Activated CD4-positive, alpha-beta memory T cell treated with anti-CD3 and anti-CD28 coated beads, Interleukin-2, amount 10 ng/mL, durations not matched to agents 7 days and 5 days (primary cell): ENCODE results near the gene PLEKHA5. TPM values are rescaled to one million over a fixed set of nuclear protein-coding genes. Genes with fewer than 3 reads are reported as not detected.

Source experiments
- CTCF ChIA-PET: fragments of 350-600 bp; sonication (Branson Sonifier 250); formaldehyde crosslinking; loops from one replicate; lab custom pipeline; 2021; ENCODE audit warnings: antibody characterized with exemption, inconsistent platforms; lab: Charles Lee
- POLR2A ChIA-PET: fragments of 350-600 bp; sonication (Branson Sonifier 250); formaldehyde crosslinking; loops from one replicate; lab custom pipeline; 2021; ENCODE audit warnings: antibody characterized with exemption; lab: Charles Lee
- DNase-seq: peaks from one replicate; pipeline ENCODE4 v3.0.0-alpha.2; 2020
- H3K27ac Mint-ChIP-seq: one replicate; pipeline ENCODE4 v1.8.0; 2021; ENCODE audit warnings: mild to moderate bottlenecking, mixed read lengths
- H3K27me3 Mint-ChIP-seq: one replicate; pipeline ENCODE4 v1.8.0; 2021; ENCODE audit warnings: mixed read lengths
- H3K36me3 Mint-ChIP-seq: one replicate; pipeline ENCODE4 v1.8.0; 2021; ENCODE audit warnings: low read depth, mixed read lengths
- H3K4me1 Mint-ChIP-seq: one replicate; pipeline ENCODE4 v1.8.0; 2021; ENCODE audit warnings: mixed read lengths
- H3K4me3 Mint-ChIP-seq: one replicate; pipeline ENCODE4 v1.8.0; 2021; ENCODE audit warnings: mild to moderate bottlenecking, mixed read lengths
- H3K9me3 Mint-ChIP-seq: one replicate; pipeline ENCODE4 v1.8.0; 2021; ENCODE audit warnings: mixed read lengths
- total RNA-seq, 2 experiments: library from RNA; stranded (reverse); gene quantifications; one replicate each; pipeline ENCODE4 v1.2.3, GENCODE V29; 2021

The PLEKHA5 gene
- total RNA-seq, 2 experiments from 2014 or later, result 13.5 to 15.2 TPM

- CTCF ChIA-PET, result no interaction called here
- no peak overlapping the region for H3K27ac Mint-ChIP-seq
- no peak for DNase-seq
- no peaks in the 10 kb centered on the region for H3K36me3 Mint-ChIP-seq
- no peaks in the 10 kb centered on the region for H3K9me3 Mint-ChIP-seq
- H3K4me1 Mint-ChIP-seq, result no peaks in the 10 kb centered on the region
- H3K4me3 Mint-ChIP-seq, result no peak overlapping the region
- POLR2A ChIA-PET, result no interaction called here
- H3K27me3 Mint-ChIP-seq, result no peaks in the 10 kb centered on the region
These were observed 21.8 kb upstream of the PLEKHA5 start for GRCh38 chr12:19107750-19108149.

GRCh38 chr12:19110221-19110940 is 19.2 kb upstream of the PLEKHA5 start:
- DNase-seq, result no peak
- no peaks in the 10 kb centered on the region for H3K36me3 Mint-ChIP-seq
- H3K4me3 Mint-ChIP-seq, result no peak overlapping the region
- H3K4me1 Mint-ChIP-seq, result no peaks in the 10 kb centered on the region
- POLR2A ChIA-PET, result no interaction called here
- H3K27me3 Mint-ChIP-seq, result peaks cover 2% of the 10 kb centered on the region
- H3K9me3 Mint-ChIP-seq, result no peaks in the 10 kb centered on the region
- no peak overlapping the region for H3K27ac Mint-ChIP-seq
- CTCF ChIA-PET, result no interaction called here

GRCh38 chr12:19113464-19113863 is 16.1 kb upstream of the PLEKHA5 start:
- no peaks in the 10 kb centered on the region for H3K4me1 Mint-ChIP-seq
- ChIA-PET POLR2A (no interaction called here), CTCF (no interaction called here)
- H3K9me3 Mint-ChIP-seq, result no peaks in the 10 kb centered on the region
- H3K27me3 Mint-ChIP-seq, result peaks cover 8% of the 10 kb centered on the region
- no peak for DNase-seq
- no peak overlapping the region for H3K27ac Mint-ChIP-seq
- no peak overlapping the region for H3K4me3 Mint-ChIP-seq
- H3K36me3 Mint-ChIP-seq, result no peaks in the 10 kb centered on the region

- no peaks in the 10 kb centered on the region for H3K9me3 Mint-ChIP-seq
- no peaks in the 10 kb centered on the region for H3K36me3 Mint-ChIP-seq
- no peak overlapping the region for H3K4me3 Mint-ChIP-seq
- ChIA-PET CTCF (no interaction called here), POLR2A (no interaction called here)
- no peak overlapping the region for H3K27ac Mint-ChIP-seq
- no peak for DNase-seq
- H3K27me3 Mint-ChIP-seq, result peaks cover 8% of the 10 kb centered on the region
- H3K4me1 Mint-ChIP-seq, result no peaks in the 10 kb centered on the region
These were observed 14.2 kb upstream of the PLEKHA5 start for GRCh38 chr12:19115285-19115684.

- Mint-ChIP-seq H3K27me3 (peaks cover 6% of the 10 kb centered on the region), H3K36me3 (no peaks in the 10 kb centered on the region), H3K4me3 (no peak overlapping the region), H3K27ac (no peak overlapping the region), H3K9me3 (no peaks in the 10 kb centered on the region), H3K4me1 (no peaks in the 10 kb centered on the region)
- ChIA-PET CTCF (no interaction called here), POLR2A (no interaction called here)
- no peak for DNase-seq
These were observed 10.1 kb upstream of the PLEKHA5 start for GRCh38 chr12:19119440-19119839.

- H3K4me3 Mint-ChIP-seq, result no peak overlapping the region
- DNase-seq, result no peak
- H3K36me3 Mint-ChIP-seq, result no peaks in the 10 kb centered on the region
- no peak overlapping the region for H3K27ac Mint-ChIP-seq
- peaks cover 6% of the 10 kb centered on the region for H3K27me3 Mint-ChIP-seq
- H3K4me1 Mint-ChIP-seq, result peaks cover 7% of the 10 kb centered on the region
- ChIA-PET POLR2A (no interaction called here), CTCF (no interaction called here)
- H3K9me3 Mint-ChIP-seq, result no peaks in the 10 kb centered on the region
These were observed 8.7 kb upstream of the PLEKHA5 start for GRCh38 chr12:19120795-19121194.

- ChIA-PET CTCF (no interaction called here), POLR2A (no interaction called here)
- Mint-ChIP-seq H3K4me3 (no peak overlapping the region), H3K36me3 (no peaks in the 10 kb centered on the region), H3K9me3 (no peaks in the 10 kb centered on the region), H3K4me1 (peaks cover 7% of the 10 kb centered on the region), H3K27ac (no peak overlapping the region), H3K27me3 (peaks cover 6% of the 10 kb centered on the region)
- DNase-seq, result no peak
These were observed 8.0 kb upstream of the PLEKHA5 start for GRCh38 chr12:19121449-19122018.

- CTCF ChIA-PET, result no interaction called here
- peaks cover 6% of the 10 kb centered on the region for H3K36me3 Mint-ChIP-seq
- POLR2A ChIA-PET, result no interaction called here
- no peaks in the 10 kb centered on the region for H3K27me3 Mint-ChIP-seq
- peaks cover 10% of the 10 kb centered on the region for H3K4me1 Mint-ChIP-seq
- peaks cover 11% of the 10 kb centered on the region for H3K9me3 Mint-ChIP-seq
- peak overlapping the region; percentile 58 for H3K27ac Mint-ChIP-seq
- no peak for DNase-seq
- H3K4me3 Mint-ChIP-seq, result peak overlapping the region; percentile 41
These were observed 4.2 kb upstream of the PLEKHA5 start for GRCh38 chr12:19125325-19125724.

GRCh38 chr12:19127270-19127669 is 2.3 kb upstream of the PLEKHA5 start:
- ChIA-PET POLR2A (no interaction called here), CTCF (no interaction called here)
- H3K4me3 Mint-ChIP-seq, result no peak overlapping the region
- no peak overlapping the region for H3K27ac Mint-ChIP-seq
- H3K36me3 Mint-ChIP-seq, result peaks cover 13% of the 10 kb centered on the region
- peaks cover 11% of the 10 kb centered on the region for H3K9me3 Mint-ChIP-seq
- H3K27me3 Mint-ChIP-seq, result no peaks in the 10 kb centered on the region
- peaks cover 27% of the 10 kb centered on the region for H3K4me1 Mint-ChIP-seq
- no peak for DNase-seq

GRCh38 chr12:19128485-19128884 is 1.0 kb upstream of the PLEKHA5 start:
- CTCF ChIA-PET, result interaction anchor here (0.7 kb wide), 1 partner anchor 9 kb away, joined by 4 read pairs; no protein-coding TSS in a partner anchor
- Mint-ChIP-seq H3K4me1 (peaks cover 27% of the 10 kb centered on the region), H3K27ac (no peak overlapping the region), H3K9me3 (peaks cover 11% of the 10 kb centered on the region), H3K4me3 (peak overlapping the region; percentile 69), H3K27me3 (no peaks in the 10 kb centered on the region), H3K36me3 (peaks cover 13% of the 10 kb centered on the region)
- POLR2A ChIA-PET, result no interaction called here
- DNase-seq, result no peak

- H3K4me1 Mint-ChIP-seq, result peaks cover 29% of the 10 kb centered on the region
- H3K27ac Mint-ChIP-seq, result peak overlapping the region; percentile 48
- DNase-seq, result no peak
- peaks cover 11% of the 10 kb centered on the region for H3K9me3 Mint-ChIP-seq
- no peaks in the 10 kb centered on the region for H3K27me3 Mint-ChIP-seq
- POLR2A ChIA-PET, result no interaction called here
- CTCF ChIA-PET, result interaction anchor here (0.7 kb wide), 2 partner anchors 8 to 125 kb away, joined by 4 read pairs; no protein-coding TSS in a partner anchor
- peak overlapping the region; percentile 69 for H3K4me3 Mint-ChIP-seq
- H3K36me3 Mint-ChIP-seq, result peaks cover 15% of the 10 kb centered on the region
These were observed 429 bp upstream of the PLEKHA5 start for GRCh38 chr12:19129122-19129485.

- Mint-ChIP-seq H3K27me3 (no peaks in the 10 kb centered on the region), H3K4me1 (peaks cover 23% of the 10 kb centered on the region), H3K36me3 (peaks cover 20% of the 10 kb centered on the region), H3K27ac (peak overlapping the region; percentile 57), H3K9me3 (peaks cover 11% of the 10 kb centered on the region), H3K4me3 (peak overlapping the region; percentile 86)
- ChIA-PET POLR2A (interaction anchor here (0.6 kb wide), 1 partner anchor 310 kb away, joined by 3 read pairs; no protein-coding TSS in a partner anchor), CTCF (no interaction called here)
- DNase-seq, result peak; percentile 24
These were observed 891 bp downstream of the PLEKHA5 start for GRCh38 chr12:19130224-19131024.

GRCh38 chr12:19131025-19131444 is 1.5 kb downstream of the PLEKHA5 start:
- peaks cover 20% of the 10 kb centered on the region for H3K36me3 Mint-ChIP-seq
- ChIA-PET CTCF (no interaction called here), POLR2A (interaction anchor here (0.6 kb wide), 1 partner anchor 309 kb away, joined by 3 read pairs; no protein-coding TSS in a partner anchor)
- H3K27ac Mint-ChIP-seq, result peak overlapping the region; percentile 57
- H3K27me3 Mint-ChIP-seq, result no peaks in the 10 kb centered on the region
- peak overlapping the region; percentile 86 for H3K4me3 Mint-ChIP-seq
- peaks cover 22% of the 10 kb centered on the region for H3K4me1 Mint-ChIP-seq
- no peak for DNase-seq
- peaks cover 11% of the 10 kb centered on the region for H3K9me3 Mint-ChIP-seq
